Measurements from ENCODE around the gene TASL. TPM values are rescaled to one million over a fixed set of nuclear protein-coding genes. Genes with fewer than 3 reads are reported as not detected.

The TASL gene
- total RNA-seq, 1 experiment from 2014 or later: not detected

- H3K27me3 Mint-ChIP-seq (ENCODE audit: low read depth): no peaks in the 10 kb centered on the region
- no peak overlapping the region for H3K27ac Mint-ChIP-seq
- Histone ChIP-seq H3K23me2 (ENCODE audit: insufficient read length, low read depth, low read length, poor library complexity, severe bottlenecking) (no peaks in the 10 kb centered on the region), H3K18ac (ENCODE audit: insufficient read length, low read depth, low read length) (no peak overlapping the region), H3K9me3 (ENCODE audit: control insufficient read depth, low read depth, low read length) (peaks cover 9% of the 10 kb centered on the region), H3K27me3 (ENCODE audit: insufficient read depth, low read length) (no peaks in the 10 kb centered on the region), H3K14ac (ENCODE audit: insufficient read depth, low read length) (no peak overlapping the region), H2BK12ac (ENCODE audit: insufficient read length, low read depth, low read length) (no peak overlapping the region), H3T11ph (ENCODE audit: low read length) (no peak overlapping the region), H3K23ac (ENCODE audit: insufficient read length, low read depth, low read length) (no peak overlapping the region), H4K5ac (ENCODE audit: insufficient read length, low read depth, low read length) (no peak overlapping the region), H3K4me1 (ENCODE audit: insufficient read depth, low read length) (no peaks in the 10 kb centered on the region; the same call in 1 of the 2 replicates), H3K4ac (ENCODE audit: low read depth, low read length) (no peak overlapping the region), H4K8ac (replicated peaks; ENCODE audit: insufficient read length, low read depth, low read length) (no peak overlapping the region), H2BK20ac (ENCODE audit: low read depth, low read length, poor library complexity, severe bottlenecking) (no peak overlapping the region), H3K79me1 (ENCODE audit: insufficient read depth, low read depth, low read length, poor library complexity, severe bottlenecking) (no peaks in the 10 kb centered on the region), H4K91ac (ENCODE audit: insufficient read length, low read depth, low read length) (no peak overlapping the region), H3K9ac (ENCODE audit: extremely low read depth, insufficient read length, low read length) (no peak overlapping the region), H2AK5ac (ENCODE audit: insufficient read length, low read length) (no peak overlapping the region), H2BK15ac (ENCODE audit: low read depth, low read length) (no peak overlapping the region), H2BK120ac (ENCODE audit: low read depth, low read length, poor library complexity, severe bottlenecking) (no peak overlapping the region), H4K20me1 (ENCODE audit: control insufficient read depth, insufficient read depth, insufficient read length) (no peaks in the 10 kb centered on the region), H3K56ac (ENCODE audit: insufficient read length, low read depth, low read length) (no peak overlapping the region), H3K4me2 (ENCODE audit: insufficient read depth, insufficient read length, low read length) (no peak overlapping the region), H3K79me2 (ENCODE audit: insufficient read depth, low read length) (no peaks in the 10 kb centered on the region), H3K27ac (ENCODE audit: insufficient read length, low read depth, low read length) (no peak overlapping the region), H2BK5ac (ENCODE audit: insufficient read length, low read length) (no peak overlapping the region), H2AFZ (ENCODE audit: low read length) (no peak overlapping the region)
- H3K4me1 Mint-ChIP-seq: peaks cover 7 to 9% of the 10 kb centered on the region in 2 experiments; a peak in 3 of 4 replicates
- H3K9me3 Mint-ChIP-seq: peaks cover 39 to 61% of the 10 kb centered on the region in 2 experiments
- H3K4me3 Mint-ChIP-seq: no peak overlapping the region
- no peak for TF ChIP-seq CTCF (conservative IDR thresholded peaks at IDR 0.05)
- DNase-seq: no peak
- peaks cover 5 to 20% (median 9%) of the 10 kb centered on the region in 3 experiments; a peak in 6 of 7 replicates for H3K36me3 Mint-ChIP-seq (ENCODE audit: insufficient read depth in 1 of 3, low read depth in 3 of 3)
- WGBS (ENCODE audit: extremely low coverage, insufficient read length, low lambda C conversion rate): no CpG with 5 or more reads among the region's 2 CpGs
Measured at GRCh38 chrX:30622361-30622760, 44.8 kb upstream of the TASL start.
